ENCODE measurements around the gene MXRA8.
"Not testable (repeated sequence)": the region's sequence is repeated elsewhere in the genome, so short reads cannot be mapped to it uniquely, and the experiment has no call there.

Gene MXRA8

GRCh38 chr1:1358433-1359271 lies at the start of gene MXRA8:
Gene MXRA8, minus strand, starts transcription at chr1:1358555. Its CDS starts 51 bp downstream, at chr1:1358504.
- DNase-seq: no peak

GRCh38 chr1:1407636-1408318 lies 49.4 kb upstream of the MXRA8 start:
- no peak for DNase-seq

DNA sequence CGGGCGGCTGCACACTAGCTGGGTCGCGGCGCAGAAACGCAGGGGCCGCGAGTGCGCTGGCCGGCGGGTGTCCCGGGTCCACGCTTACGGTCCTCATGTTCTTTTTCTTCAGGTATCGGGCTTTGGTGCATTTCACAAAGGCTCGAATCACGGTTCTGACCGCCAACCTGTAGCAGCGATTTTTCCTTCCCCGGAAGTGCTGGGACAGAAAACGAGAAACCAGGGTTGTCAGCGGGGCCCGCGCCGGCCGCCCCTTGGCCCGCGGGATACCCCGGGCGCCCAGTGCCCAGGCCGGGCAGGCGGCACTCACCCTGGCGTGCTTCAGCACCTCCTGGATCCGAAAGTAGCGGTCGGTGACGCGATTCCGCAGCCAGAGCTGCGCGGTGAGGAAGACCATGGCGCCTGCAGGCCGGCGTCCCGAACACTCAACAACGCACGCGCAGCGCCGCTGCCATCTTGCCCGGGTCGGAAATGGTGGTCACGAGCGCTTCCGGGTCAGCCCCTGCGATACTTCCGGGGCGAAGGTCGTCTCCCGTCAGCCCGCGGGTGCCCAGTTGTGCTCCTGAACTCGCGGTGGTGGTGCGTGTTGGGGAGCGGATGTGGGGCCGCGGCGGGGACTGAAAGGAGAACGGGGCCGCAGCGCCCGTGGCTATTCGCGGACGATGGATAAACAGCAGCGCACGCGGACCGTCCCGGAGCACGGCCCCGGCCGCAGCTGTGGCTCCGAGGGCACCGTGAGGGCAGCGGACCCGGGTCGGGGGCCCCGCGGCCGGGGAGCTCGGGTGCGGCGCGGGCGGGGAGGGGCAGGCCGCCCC lies 48.7 kb upstream of the MXRA8 start, which contains the start of gene MRPL20:
TSS of gene MRPL20 (minus strand) at position 473 of the 815 bp plus-strand sequence. CDS start at position 397, 76 bp downstream.
- DNase-seq: peak; percentile 84

DNA sequence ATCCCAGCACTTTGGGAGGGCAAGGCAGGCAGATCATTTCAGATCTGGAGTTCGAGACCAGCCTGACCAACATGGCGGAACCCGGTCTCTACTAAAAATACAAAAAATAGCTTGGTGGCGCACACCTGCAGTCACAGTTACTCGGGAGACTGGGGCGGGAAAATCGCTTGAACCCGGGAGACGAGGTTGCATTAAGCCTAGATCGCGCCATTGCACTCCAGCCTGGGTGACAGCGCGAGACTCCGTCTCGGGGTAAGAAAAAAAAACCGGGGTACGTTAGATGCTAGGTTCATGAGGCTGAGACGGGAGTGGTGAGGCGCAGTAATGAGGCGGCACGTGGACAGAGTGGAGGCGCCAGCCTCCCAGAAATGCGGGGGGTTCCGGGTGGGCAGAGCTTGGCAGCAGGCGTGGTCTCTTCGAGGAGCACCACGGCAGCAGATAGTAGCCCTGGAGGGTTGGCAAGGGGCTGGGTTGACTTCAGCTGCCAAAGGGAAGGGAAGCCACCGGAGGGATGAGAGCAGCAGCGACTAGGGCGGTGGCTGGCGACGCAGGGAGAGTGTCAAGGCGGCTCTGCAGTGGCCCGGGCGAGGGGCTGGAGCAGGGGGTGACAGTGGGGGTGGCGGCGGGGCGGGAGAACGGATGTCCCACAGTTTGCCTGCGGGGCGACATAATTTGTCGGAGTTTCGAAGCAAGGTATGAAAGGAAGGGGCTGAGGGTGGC lies 47.9 kb upstream of the MXRA8 start:
- DNase-seq: no peak

GRCh38 chr1:1403653-1404052 lies 45.3 kb upstream of the MXRA8 start:
- no peak for DNase-seq

DNA sequence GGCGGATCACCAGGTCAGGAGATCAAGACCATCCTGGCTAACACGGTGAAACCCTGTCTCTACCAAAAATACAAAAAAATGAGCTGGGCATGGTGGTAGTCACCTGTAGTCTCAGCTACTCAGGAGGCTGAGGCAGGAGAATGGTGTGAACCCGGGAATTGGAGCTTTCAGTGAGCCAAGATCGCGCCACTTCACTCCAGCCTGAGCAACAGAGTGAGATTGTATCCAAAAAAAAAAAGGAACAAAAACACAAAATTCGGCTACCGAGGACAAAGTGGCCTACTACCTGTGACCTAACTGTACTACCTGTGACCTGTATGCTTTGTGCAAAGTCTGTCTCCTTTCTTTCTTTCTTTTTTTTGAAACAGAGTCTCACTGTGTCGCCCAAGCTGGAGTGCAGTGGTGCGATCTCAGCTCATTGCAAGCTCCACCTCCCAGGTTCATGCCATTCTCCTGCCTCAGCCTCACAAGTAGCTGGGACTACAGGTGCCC lies 44.6 kb upstream of the MXRA8 start:
- DNase-seq: not testable (repeated sequence)

GRCh38 chr1:1402072-1402900 lies 43.9 kb upstream of the MXRA8 start:
- DNase-seq: peak; percentile 18

DNA sequence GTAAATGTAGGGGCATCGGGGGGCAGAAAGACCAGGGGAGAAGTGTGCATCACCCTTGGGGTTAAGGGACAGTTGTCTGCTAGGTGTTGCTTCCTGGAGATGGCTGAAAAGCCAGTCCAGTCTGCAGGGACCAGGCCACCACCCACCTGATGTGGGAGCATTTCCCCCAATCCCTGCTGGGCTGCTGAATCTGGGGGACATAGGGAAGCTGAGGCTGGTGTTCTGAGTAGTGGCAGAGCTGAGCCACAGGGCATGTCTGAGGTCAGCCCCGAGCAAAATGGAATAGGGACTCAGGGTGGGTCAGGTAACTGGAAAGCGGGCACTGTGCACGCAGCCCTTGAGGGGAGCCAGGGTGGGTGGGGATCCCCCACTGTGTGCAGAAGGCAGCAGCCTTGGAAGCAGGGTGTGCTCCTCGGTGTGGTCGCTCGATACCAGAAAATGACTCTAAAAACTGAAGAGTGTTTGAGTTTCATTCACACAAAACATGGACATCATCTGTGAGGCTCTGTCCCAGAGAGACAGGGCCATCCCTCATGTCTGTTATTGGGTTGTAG lies 43.2 kb upstream of the MXRA8 start:
- DNase-seq: no peak

GRCh38 chr1:1400576-1401456 lies 42.5 kb upstream of the MXRA8 start:
- DNase-seq: no peak

- no peak for DNase-seq
Measured at GRCh38 chr1:1399872-1400575, 41.7 kb upstream of the MXRA8 start.

GRCh38 chr1:1399187-1399871 lies 41.0 kb upstream of the MXRA8 start, which contains the start of gene CCNL2:
Gene CCNL2, minus strand, starts transcription at chr1:1399335. Its CDS starts 29 bp downstream, at chr1:1399306.
- peak; percentile 94 for DNase-seq

DNA sequence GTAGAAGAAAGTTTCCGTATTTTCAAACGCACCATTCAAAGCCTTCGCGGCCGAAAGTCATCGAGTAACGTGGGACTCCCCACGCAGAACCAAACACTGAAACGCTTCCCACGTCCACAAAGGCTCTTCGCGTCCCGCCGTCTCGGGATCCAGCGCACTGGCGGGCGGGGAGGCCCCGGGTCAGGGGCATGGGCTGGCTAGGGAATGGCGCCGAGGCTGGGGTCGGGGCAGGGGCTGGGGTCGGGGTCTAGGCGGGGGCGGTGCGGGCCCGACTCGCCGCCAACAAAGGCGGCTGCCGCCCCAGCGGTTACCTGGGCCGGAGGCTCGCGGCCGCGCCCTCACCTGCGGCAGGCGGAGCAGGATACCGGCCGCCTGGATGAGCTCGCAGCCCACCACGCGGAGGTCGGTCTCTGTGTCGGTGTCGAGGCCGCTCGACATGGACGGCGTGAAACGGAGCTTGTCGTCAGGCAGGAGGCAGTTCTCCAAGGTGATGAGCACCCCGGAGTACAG lies 40.4 kb upstream of the MXRA8 start:
- DNase-seq: no peak

GRCh38 chr1:1397839-1398523 lies 39.6 kb upstream of the MXRA8 start:
- DNase-seq: no peak

DNA sequence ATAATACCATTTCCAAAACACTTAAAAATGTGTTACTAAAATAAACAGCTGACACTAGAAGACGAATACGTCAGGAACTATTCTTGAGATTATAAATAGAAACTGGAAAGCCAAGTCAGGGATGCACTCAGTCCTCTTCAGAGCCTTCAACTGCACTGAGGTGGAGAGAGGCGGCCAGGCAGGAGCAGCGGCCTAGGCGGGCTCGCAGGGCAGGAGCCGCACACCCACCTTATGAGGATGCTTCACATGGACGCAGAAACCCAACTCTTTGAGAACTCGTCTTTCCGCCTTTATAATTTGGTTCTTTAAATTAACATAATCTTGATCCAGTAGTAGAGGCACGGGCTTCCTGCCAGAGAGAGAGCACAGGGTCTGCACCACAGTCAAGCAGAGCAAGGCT lies 36.8 kb upstream of the MXRA8 start:
- no peak for DNase-seq

GRCh38 chr1:1394116-1394515 lies 35.8 kb upstream of the MXRA8 start:
- DNase-seq: no peak

DNA sequence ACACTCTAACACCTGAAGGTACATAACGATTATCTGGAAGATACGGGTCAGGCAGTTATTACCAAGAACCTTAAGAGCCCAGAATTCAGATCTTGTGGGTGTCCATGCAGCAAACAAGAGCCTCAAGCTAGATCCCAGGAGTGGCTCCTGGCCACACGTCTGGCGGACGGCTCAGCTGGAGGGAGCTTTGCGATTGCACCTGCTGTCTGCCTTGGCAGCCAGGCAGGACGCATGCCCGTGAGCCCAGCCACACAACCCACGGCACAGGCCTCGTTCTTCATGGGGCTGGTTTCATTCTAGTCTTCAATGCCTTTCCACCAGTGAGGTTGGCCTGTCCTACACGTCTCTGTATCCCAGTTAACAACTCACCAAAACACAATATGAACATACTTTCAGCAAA lies 35.1 kb upstream of the MXRA8 start:
- DNase-seq: no peak

GRCh38 chr1:1393014-1393413 lies 34.7 kb upstream of the MXRA8 start:
- DNase-seq: no peak

DNA sequence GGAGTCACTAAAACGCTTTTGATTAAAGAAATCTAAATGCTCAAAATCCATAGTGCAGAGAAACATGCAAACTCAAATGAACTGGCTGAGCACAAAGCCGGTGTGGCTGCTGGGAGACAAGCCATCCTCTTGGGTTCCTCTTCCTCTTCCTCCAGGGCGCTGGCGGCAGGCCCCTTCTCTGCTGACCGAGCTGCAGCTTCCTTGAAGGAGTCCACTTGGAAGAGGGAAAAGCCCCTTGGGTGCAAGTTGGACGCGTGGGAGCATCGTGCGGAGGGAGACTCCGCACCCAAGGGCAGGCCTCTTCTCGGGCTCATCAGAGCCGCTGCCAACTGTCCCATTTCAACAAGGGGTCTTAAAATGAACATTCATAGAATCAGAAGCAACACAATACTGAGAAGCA lies 32.9 kb upstream of the MXRA8 start:
- no peak for DNase-seq

All from NCI-H146 (cell line).